Testis (tissue), 2 donors: ENCODE results near the gene APOBEC3B.

Experiments used
- CTCF ChIP-seq, 3 experiments: fragments of 450-650 bp in 2 of 3; fragments of 200-600 bp in 1 of 3; sonication (generic) in 1 of 3; IDR thresholded peaks; one replicate each; pipeline ENCODE4 v1.5.1; 2016 to 2019; ENCODE audit warnings: antibody characterized with exemption in 3 of 3, mild to moderate bottlenecking in 2 of 3, moderate library complexity in 1 of 3
- POLR2A ChIP-seq: fragments of 450-650 bp; IDR thresholded peaks from one replicate; pipeline ENCODE4 v1.6.1; 2017; ENCODE audit warnings: antibody characterized with exemption, mild to moderate bottlenecking, moderate library complexity

GRCh38 chr22:38974826-38975175, 7.3 kb upstream of the APOBEC3B start:
- TF ChIP-seq CTCF (IDR thresholded peaks at IDR 0.05) (no peak), POLR2A (no peak)
